SK-N-MC (cell line): Measurements from ENCODE around the gene SHROOM3.
"Not testable (repeated sequence)": the region's sequence is repeated elsewhere in the genome, so short reads cannot be mapped to it uniquely, and the experiment has no call there.

Source experiments
- DNase-seq: peaks from one replicate; pipeline ENCODE4 v3.0.0-alpha.2; 2011; ENCODE audit warnings: low read depth, low spot score
- H3K27ac ChIP-seq: fragments of 200-600 bp; sonication (generic); 2 replicates; pipeline ENCODE4 v1.5.1; 2016; ENCODE audit warnings: mixed run types
- H3K36me3 ChIP-seq: fragments of 200-600 bp; sonication (generic); 2 replicates; pipeline ENCODE4 v1.6.1; 2017; ENCODE audit warnings: antibody characterized with exemption, low read length, mixed read lengths; ENCODE audit not compliant: insufficient read depth
- H3K4me3 ChIP-seq: fragments of 200-600 bp; sonication (generic); 2 replicates; pipeline ENCODE4 v1.5.1; 2016
- H3K9ac ChIP-seq: fragments of 200-600 bp; sonication (generic); 2 replicates; pipeline ENCODE4 v1.8.0; 2017; ENCODE audit warnings: mixed run types, mixed read lengths; ENCODE audit not compliant: insufficient read length
- H3K9me3 ChIP-seq: fragments of 200-600 bp; sonication (generic); 2 replicates; pipeline ENCODE4 v1.6.1; 2017; ENCODE audit warnings: low read depth, mild to moderate bottlenecking, antibody characterized with exemption, low read length, moderate library complexity, mixed read lengths
- EZH2 ChIP-seq: fragments of 200-600 bp; sonication (generic); IDR thresholded peaks from one replicate; pipeline ENCODE4 v1.6.1; 2017; ENCODE audit warnings: antibody characterized with exemption
- FOXP2 ChIP-seq: optimal IDR thresholded peaks from 2 replicates; pipeline ENCODE3; 2011; ENCODE audit warnings: mild to moderate bottlenecking, moderate library complexity; ENCODE audit not compliant: insufficient read depth; ENCODE audit errors: extremely low read length, control extremely low read depth
- POLR2AphosphoS5 ChIP-seq: IDR thresholded peaks from 2 replicates; pipeline ENCODE4 v1.6.1; 2012; ENCODE audit warnings: mild to moderate bottlenecking, low read depth, low read length, borderline replicate concordance

The SHROOM3 gene

GRCh38 chr4:76723373-76723772 is 288.3 kb downstream of the SHROOM3 start:
- no peak for DNase-seq
- Histone ChIP-seq H3K9ac (no peak overlapping the region), H3K36me3 (no peaks in the 10 kb centered on the region), H3K9me3 (no peaks in the 10 kb centered on the region), H3K4me3 (no peak overlapping the region), H3K27ac (no peak overlapping the region)
- TF ChIP-seq FOXP2 (no peak), POLR2AphosphoS5 (no peak), EZH2 (no peak)

GRCh38 chr4:76723924-76724323 is 288.9 kb downstream of the SHROOM3 start:
- no peak overlapping the region for H3K27ac ChIP-seq
- H3K36me3 ChIP-seq: no peaks in the 10 kb centered on the region
- no peak overlapping the region for H3K9ac ChIP-seq

GRCh38 chr4:76725039-76725438 is 290.0 kb downstream of the SHROOM3 start:
- TF ChIP-seq EZH2: no peak
- no peak for TF ChIP-seq FOXP2
- TF ChIP-seq POLR2AphosphoS5: no peak
- no peak overlapping the region for H3K4me3 ChIP-seq
- H3K36me3 ChIP-seq: no peaks in the 10 kb centered on the region
- no peaks in the 10 kb centered on the region for H3K9me3 ChIP-seq
- no peak overlapping the region for H3K9ac ChIP-seq
- H3K27ac ChIP-seq: no peak overlapping the region
- DNase-seq: no peak

More at GRCh38 chr4:76723924-76724323, 288.9 kb downstream of the SHROOM3 start:
- Histone ChIP-seq H3K9me3 (no peaks in the 10 kb centered on the region), H3K4me3 (no peak overlapping the region)
- DNase-seq: no peak
- no peak for TF ChIP-seq FOXP2
- TF ChIP-seq POLR2AphosphoS5: no peak
- TF ChIP-seq EZH2: no peak

GRCh38 chr4:76726176-76726575 is 291.1 kb downstream of the SHROOM3 start:
- Histone ChIP-seq H3K27ac (no peak overlapping the region), H3K9ac (no peak overlapping the region), H3K9me3 (no peaks in the 10 kb centered on the region), H3K36me3 (no peaks in the 10 kb centered on the region), H3K4me3 (no peak overlapping the region)
- DNase-seq: no peak
- TF ChIP-seq POLR2AphosphoS5: no peak
- no peak for TF ChIP-seq FOXP2
- no peak for TF ChIP-seq EZH2

- TF ChIP-seq EZH2 (no peak), FOXP2 (no peak), POLR2AphosphoS5 (no peak)
- no peak for DNase-seq
Observed at GRCh38 chr4:76726631-76727030, 291.6 kb downstream of the SHROOM3 start.

GRCh38 chr4:76727934-76728333 is 292.9 kb downstream of the SHROOM3 start:
- not testable (repeated sequence) for H3K9ac ChIP-seq, H3K36me3 ChIP-seq, H3K4me3 ChIP-seq, H3K9me3 ChIP-seq, H3K27ac ChIP-seq, DNase-seq

More at GRCh38 chr4:76726631-76727030, 291.6 kb downstream of the SHROOM3 start:
- Histone ChIP-seq H3K9me3 (no peaks in the 10 kb centered on the region), H3K9ac (no peak overlapping the region), H3K27ac (no peak overlapping the region), H3K36me3 (no peaks in the 10 kb centered on the region), H3K4me3 (no peak overlapping the region)

- no peak for DNase-seq
- Histone ChIP-seq H3K9ac (no peak overlapping the region), H3K27ac (no peak overlapping the region), H3K36me3 (no peaks in the 10 kb centered on the region), H3K4me3 (no peak overlapping the region), H3K9me3 (no peaks in the 10 kb centered on the region)
- no peak for TF ChIP-seq EZH2
- no peak for TF ChIP-seq FOXP2
- no peak for TF ChIP-seq POLR2AphosphoS5
Observed at GRCh38 chr4:76729460-76729859, 294.4 kb downstream of the SHROOM3 start.

GRCh38 chr4:76729980-76730379 is 295.0 kb downstream of the SHROOM3 start:
- H3K9ac ChIP-seq: no peak overlapping the region
- TF ChIP-seq POLR2AphosphoS5 (no peak), FOXP2 (no peak), EZH2 (no peak)
- H3K4me3 ChIP-seq: no peak overlapping the region
- DNase-seq: no peak
- H3K36me3 ChIP-seq: no peaks in the 10 kb centered on the region
- H3K9me3 ChIP-seq: no peaks in the 10 kb centered on the region
- H3K27ac ChIP-seq: no peak overlapping the region

- H3K4me3 ChIP-seq: no peak overlapping the region
- H3K9me3 ChIP-seq: no peaks in the 10 kb centered on the region
- TF ChIP-seq POLR2AphosphoS5 (no peak), FOXP2 (no peak), EZH2 (no peak)
- H3K27ac ChIP-seq: no peak overlapping the region
- H3K36me3 ChIP-seq: no peaks in the 10 kb centered on the region
- no peak for DNase-seq
- no peak overlapping the region for H3K9ac ChIP-seq
Observed at GRCh38 chr4:76732246-76732645, 297.2 kb downstream of the SHROOM3 start.
